ENCODE data around the gene F11R.
A peak's percentile ranks its signal among the peaks of the same experiment; 100 is the strongest.

The F11R gene

GRCh38 chr1:161044908-161045735 lies 24.2 kb upstream of the F11R start:
- Histone ChIP-seq H3K4me3 (ENCODE audit: low read depth in 1 of 5, low read length in 5 of 5) (peak overlapping the region; percentile 92 to 98 (median 95)), H3K36me3 (ENCODE audit: control insufficient read depth in 5 of 5, insufficient read depth in 5 of 5, low read length in 5 of 5) (peaks cover 4 to 44% (median 32%) of the 10 kb centered on the region in 5 donors), H3K9me3 (ENCODE audit: control insufficient read depth in 5 of 5, low read length in 5 of 5) (peaks cover 0 to 10% (median 5%) of the 10 kb centered on the region in 5 donors), H3K9ac (ENCODE audit: low read length in 5 of 5) (peak overlapping the region; percentile 82 to 96 (median 94)), H3K27me3 (ENCODE audit: control insufficient read depth in 5 of 5, insufficient read depth in 4 of 5, low read length in 5 of 5) (no peaks in the 10 kb centered on the region), H3K27ac (ENCODE audit: low read depth, low read length) (peak overlapping the region; percentile 88), H3K4me1 (ENCODE audit: control insufficient read depth in 5 of 5, insufficient read depth in 5 of 5, low read length in 5 of 5) (peaks cover 7 to 39% (median 29%) of the 10 kb centered on the region in 5 donors)

DNA sequence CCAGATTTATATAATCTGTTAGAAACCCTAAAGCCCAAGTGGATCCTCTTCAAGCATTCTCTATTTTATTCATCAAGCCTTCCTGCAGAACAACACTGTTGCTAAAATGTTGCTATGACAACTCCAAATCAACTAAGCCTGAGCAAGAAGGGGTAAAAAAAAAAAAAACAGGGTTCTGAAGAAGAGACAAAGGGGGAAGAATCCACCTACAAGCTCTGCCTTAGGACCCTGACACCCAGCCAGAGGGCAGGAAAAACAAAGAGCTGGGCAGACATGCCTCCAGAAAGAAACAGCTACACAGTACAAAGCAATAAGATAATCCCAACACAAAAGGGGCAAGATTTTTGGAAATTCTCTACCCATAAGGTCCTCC lies 23.6 kb upstream of the F11R start:
- Histone ChIP-seq H3K9ac (ENCODE audit: low read length in 5 of 5) (peak overlapping the region; percentile 82 to 96 (median 94)), H3K9me3 (ENCODE audit: control insufficient read depth in 5 of 5, low read length in 5 of 5) (peaks cover 0 to 10% (median 5%) of the 10 kb centered on the region in 5 donors), H3K27ac (ENCODE audit: low read depth, low read length) (peak overlapping the region; percentile 88), H3K4me1 (ENCODE audit: control insufficient read depth in 5 of 5, insufficient read depth in 5 of 5, low read length in 5 of 5) (peaks cover 7 to 39% (median 29%) of the 10 kb centered on the region in 5 donors), H3K27me3 (ENCODE audit: control insufficient read depth in 5 of 5, insufficient read depth in 4 of 5, low read length in 5 of 5) (no peaks in the 10 kb centered on the region), H3K36me3 (ENCODE audit: control insufficient read depth in 5 of 5, insufficient read depth in 5 of 5, low read length in 5 of 5) (peaks cover 4 to 48% (median 38%) of the 10 kb centered on the region in 5 donors), H3K4me3 (ENCODE audit: low read depth in 1 of 5, low read length in 5 of 5) (peak overlapping the region; percentile 92 to 98 (median 95))

DNA sequence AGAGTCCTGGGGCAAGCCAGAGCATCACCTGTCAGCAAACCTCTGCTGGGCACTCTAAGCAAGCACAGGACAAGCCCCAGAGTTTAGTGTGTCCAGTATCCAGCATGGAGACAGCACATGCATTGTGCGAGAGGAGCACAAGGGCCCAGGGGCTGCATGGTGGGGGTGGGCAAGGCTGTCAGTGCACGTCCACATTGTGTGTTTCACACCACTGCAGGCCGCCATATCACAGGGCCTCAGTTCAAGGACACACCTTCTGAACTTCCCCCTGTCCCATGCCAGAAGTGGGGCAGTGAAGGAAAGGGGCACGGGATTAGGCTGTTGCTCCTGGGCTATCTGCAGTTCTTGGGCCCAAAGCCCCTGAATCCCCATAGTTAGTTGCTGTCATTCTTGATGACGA lies 18.6 kb upstream of the F11R start:
- H3K4me1 ChIP-seq (ENCODE audit: control insufficient read depth in 5 of 5, insufficient read depth in 5 of 5, low read length in 5 of 5) = peaks cover 4 to 36% (median 20%) of the 10 kb centered on the region in 5 donors
- H3K9ac ChIP-seq (ENCODE audit: low read length in 5 of 5) = no peak overlapping the region
- no peak overlapping the region for H3K27ac ChIP-seq (ENCODE audit: low read depth, low read length)
- no peaks in the 10 kb centered on the region for H3K9me3 ChIP-seq (ENCODE audit: control insufficient read depth in 5 of 5, low read length in 5 of 5)
- H3K27me3 ChIP-seq (ENCODE audit: control insufficient read depth in 5 of 5, insufficient read depth in 4 of 5, low read length in 5 of 5) = no peaks in the 10 kb centered on the region
- peaks cover 4 to 51% (median 50%) of the 10 kb centered on the region in 5 donors for H3K36me3 ChIP-seq (ENCODE audit: control insufficient read depth in 5 of 5, insufficient read depth in 5 of 5, low read length in 5 of 5)
- H3K4me3 ChIP-seq (ENCODE audit: low read depth in 1 of 5, low read length in 5 of 5) = no peak overlapping the region

- Histone ChIP-seq H3K36me3 (ENCODE audit: control insufficient read depth in 5 of 5, insufficient read depth in 5 of 5, low read length in 5 of 5) (peaks cover 4 to 51% (median 50%) of the 10 kb centered on the region in 5 donors), H3K9ac (ENCODE audit: low read length in 5 of 5) (peak overlapping the region in 2 of 5 donors; percentile 30 to 59), H3K4me3 (ENCODE audit: low read depth in 1 of 5, low read length in 5 of 5) (peak overlapping the region in 3 of 5 donors; percentile 54 to 73 (median 67)), H3K9me3 (ENCODE audit: control insufficient read depth in 5 of 5, low read length in 5 of 5) (no peaks in the 10 kb centered on the region), H3K4me1 (ENCODE audit: control insufficient read depth in 5 of 5, insufficient read depth in 5 of 5, low read length in 5 of 5) (peaks cover 1 to 32% (median 16%) of the 10 kb centered on the region in 5 donors), H3K27me3 (ENCODE audit: control insufficient read depth in 5 of 5, insufficient read depth in 4 of 5, low read length in 5 of 5) (no peaks in the 10 kb centered on the region), H3K27ac (ENCODE audit: low read depth, low read length) (no peak overlapping the region)
Measured at GRCh38 chr1:161039154-161039545, 18.2 kb upstream of the F11R start.

- peak within 1 kb of the TSS; percentile 42 to 73 (median 54) for H3K4me3 ChIP-seq (ENCODE audit: low read depth in 1 of 5, low read length in 5 of 5)
- peak within 1 kb of the TSS; percentile 13 for H3K27ac ChIP-seq (ENCODE audit: low read depth, low read length)
- peaks cover 0 to 30% (median 14%) of the 10 kb centered on the region in 5 donors for H3K4me1 ChIP-seq (ENCODE audit: control insufficient read depth in 5 of 5, insufficient read depth in 5 of 5, low read length in 5 of 5)
- H3K9me3 ChIP-seq (ENCODE audit: control insufficient read depth in 5 of 5, low read length in 5 of 5) = no peaks in the 10 kb centered on the region
- no peaks in the 10 kb centered on the region for H3K27me3 ChIP-seq (ENCODE audit: control insufficient read depth in 5 of 5, insufficient read depth in 4 of 5, low read length in 5 of 5)
- peak within 1 kb of the TSS in 3 of 5 donors; percentile 30 to 61 (median 59) for H3K9ac ChIP-seq (ENCODE audit: low read length in 5 of 5)
- H3K36me3 ChIP-seq (ENCODE audit: control insufficient read depth in 5 of 5, insufficient read depth in 5 of 5, low read length in 5 of 5) = peaks cover 4 to 51% (median 50%) of the 10 kb centered on the region in 5 donors
Measured at GRCh38 chr1:161038523-161039153, 17.7 kb upstream of the F11R start, which contains the start of gene TSTD1. Gene TSTD1, minus strand, starts transcription at chr1:161038964. Its CDS starts 75 bp downstream, at chr1:161038889.

- Histone ChIP-seq H3K9ac (ENCODE audit: low read length in 5 of 5) (peak overlapping the region in 2 of 5 donors; percentile 59 to 61), H3K27me3 (ENCODE audit: control insufficient read depth in 5 of 5, insufficient read depth in 4 of 5, low read length in 5 of 5) (no peaks in the 10 kb centered on the region), H3K27ac (ENCODE audit: low read depth, low read length) (peak overlapping the region; percentile 13), H3K36me3 (ENCODE audit: control insufficient read depth in 5 of 5, insufficient read depth in 5 of 5, low read length in 5 of 5) (peaks cover 3 to 47% (median 45%) of the 10 kb centered on the region in 5 donors), H3K9me3 (ENCODE audit: control insufficient read depth in 5 of 5, low read length in 5 of 5) (no peaks in the 10 kb centered on the region), H3K4me1 (ENCODE audit: control insufficient read depth in 5 of 5, insufficient read depth in 5 of 5, low read length in 5 of 5) (peaks cover 0 to 31% (median 13%) of the 10 kb centered on the region in 5 donors), H3K4me3 (ENCODE audit: low read depth in 1 of 5, low read length in 5 of 5) (peak overlapping the region; percentile 42 to 73 (median 54))
Measured at GRCh38 chr1:161037661-161038522, 16.9 kb upstream of the F11R start.

- H3K27me3 ChIP-seq (ENCODE audit: control insufficient read depth in 5 of 5, insufficient read depth in 4 of 5, low read length in 5 of 5) = no peaks in the 10 kb centered on the region
- H3K36me3 ChIP-seq (ENCODE audit: control insufficient read depth in 5 of 5, insufficient read depth in 5 of 5, low read length in 5 of 5) = peaks cover 0 to 7% (median 6%) of the 10 kb centered on the region in 5 donors
- no peak overlapping the region for H3K27ac ChIP-seq (ENCODE audit: low read depth, low read length)
- H3K4me3 ChIP-seq (ENCODE audit: low read depth in 1 of 5, low read length in 5 of 5) = no peak overlapping the region
- no peak overlapping the region for H3K9ac ChIP-seq (ENCODE audit: low read length in 5 of 5)
- peaks cover 0 to 46% (median 31%) of the 10 kb centered on the region in 5 donors for H3K4me1 ChIP-seq (ENCODE audit: control insufficient read depth in 5 of 5, insufficient read depth in 5 of 5, low read length in 5 of 5)
- no peaks in the 10 kb centered on the region for H3K9me3 ChIP-seq (ENCODE audit: control insufficient read depth in 5 of 5, low read length in 5 of 5)
Measured at GRCh38 chr1:161033751-161034150, 12.8 kb upstream of the F11R start.

- Histone ChIP-seq H3K27ac (ENCODE audit: low read depth, low read length) (peak overlapping the region; percentile 89), H3K9ac (ENCODE audit: low read length in 5 of 5) (peak overlapping the region in 3 of 5 donors; percentile 30 to 63 (median 43)), H3K36me3 (ENCODE audit: control insufficient read depth in 5 of 5, insufficient read depth in 5 of 5, low read length in 5 of 5) (no peaks in the 10 kb centered on the region), H3K4me3 (ENCODE audit: low read depth in 1 of 5, low read length in 5 of 5) (no peak overlapping the region), H3K27me3 (ENCODE audit: control insufficient read depth in 5 of 5, insufficient read depth in 4 of 5, low read length in 5 of 5) (no peaks in the 10 kb centered on the region), H3K9me3 (ENCODE audit: control insufficient read depth in 5 of 5, low read length in 5 of 5) (no peaks in the 10 kb centered on the region), H3K4me1 (ENCODE audit: control insufficient read depth in 5 of 5, insufficient read depth in 5 of 5, low read length in 5 of 5) (peaks cover 0 to 35% (median 26%) of the 10 kb centered on the region in 5 donors)
Measured at GRCh38 chr1:161032409-161032808, 11.5 kb upstream of the F11R start.

- Histone ChIP-seq H3K4me3 (ENCODE audit: low read depth in 1 of 5, low read length in 5 of 5) (no peak overlapping the region), H3K9ac (ENCODE audit: low read length in 5 of 5) (peak overlapping the region in 3 of 5 donors; percentile 19 to 63 (median 43)), H3K36me3 (ENCODE audit: control insufficient read depth in 5 of 5, insufficient read depth in 5 of 5, low read length in 5 of 5) (no peaks in the 10 kb centered on the region), H3K27me3 (ENCODE audit: control insufficient read depth in 5 of 5, insufficient read depth in 4 of 5, low read length in 5 of 5) (no peaks in the 10 kb centered on the region), H3K4me1 (ENCODE audit: control insufficient read depth in 5 of 5, insufficient read depth in 5 of 5, low read length in 5 of 5) (peaks cover 0 to 29% (median 21%) of the 10 kb centered on the region in 5 donors), H3K27ac (ENCODE audit: low read depth, low read length) (peak overlapping the region; percentile 89), H3K9me3 (ENCODE audit: control insufficient read depth in 5 of 5, low read length in 5 of 5) (no peaks in the 10 kb centered on the region)
Measured at GRCh38 chr1:161031874-161032273, 10.9 kb upstream of the F11R start.
